Left hindlimb (tissue), 1 donor: ENCODE results near the gene ANKRD39.
A peak's percentile ranks its signal among the peaks of the same experiment; 100 is the strongest.

Source experiments
- DNase-seq: peaks from one replicate; pipeline ENCODE4 v3.0.0-alpha.2; 2018

ANKRD39 gene

DNA sequence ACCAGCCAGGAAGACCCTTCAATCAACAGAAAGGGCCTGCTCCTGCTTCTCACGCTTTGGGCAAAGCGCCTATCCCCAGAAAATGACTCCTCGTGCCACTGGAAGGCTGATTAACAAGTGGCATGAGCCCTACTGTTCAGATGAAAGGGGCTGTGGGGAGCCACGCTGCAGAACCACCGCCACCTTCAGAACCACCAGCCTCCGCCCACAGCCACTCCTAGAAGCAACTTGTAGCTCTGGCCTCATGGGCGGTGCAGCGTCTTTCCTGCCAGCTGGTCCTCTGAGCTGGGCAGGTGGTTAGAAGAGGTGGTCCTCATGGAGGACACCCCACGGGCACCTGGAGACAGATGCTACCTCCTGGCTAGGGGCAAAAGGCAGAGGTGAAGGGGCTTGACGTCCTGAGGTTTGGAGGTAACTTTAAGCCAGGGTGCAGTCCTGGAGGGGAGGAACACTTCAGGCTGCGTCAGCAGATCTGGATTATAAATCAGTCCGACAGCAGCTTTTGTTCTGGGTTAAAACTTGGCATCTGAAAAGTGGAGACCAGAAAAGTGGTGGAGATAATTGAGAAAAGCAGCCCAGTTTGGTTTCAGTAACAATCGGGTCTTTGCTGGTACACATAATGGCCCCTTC is 12.9 kb upstream of the ANKRD39 start:
- no peak for DNase-seq

- peak; percentile 82 for DNase-seq
These were observed 12.2 kb upstream of the ANKRD39 start, which contains the start of gene SEMA4C for GRCh38 chr2:96869822-96870625. SEMA4C (minus strand) TSS chr2:96870080; CDS start chr2:96867886, 2,194 bp downstream.

DNA sequence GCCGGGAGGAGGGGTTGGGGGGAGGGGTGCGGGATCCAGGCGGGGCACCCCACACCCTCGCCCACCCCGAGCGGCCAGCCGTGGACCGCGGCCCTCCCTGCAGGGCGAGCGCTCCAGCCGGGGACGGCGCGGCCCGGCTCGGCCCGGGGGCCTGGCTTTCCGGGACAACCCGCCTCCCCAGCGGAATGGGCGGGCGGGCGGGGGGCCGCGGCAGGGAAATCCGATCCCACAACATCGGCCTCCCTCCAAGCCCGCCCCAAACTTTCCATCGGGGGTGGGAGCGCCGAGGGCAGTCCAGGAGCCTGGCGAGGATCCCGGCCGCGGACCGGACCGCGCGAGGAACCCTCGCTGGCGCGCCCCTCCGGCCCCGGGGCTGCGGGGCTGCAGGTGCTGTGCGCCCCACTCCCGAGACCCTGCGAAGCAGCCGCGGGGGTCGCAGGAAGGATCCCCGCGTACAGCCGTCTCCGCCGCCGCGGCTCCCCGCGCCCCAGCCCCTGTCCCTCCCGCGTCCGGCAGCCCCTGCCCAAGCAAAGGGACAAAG is 11.5 kb upstream of the ANKRD39 start:
- DNase-seq: peak; percentile 94

DNA sequence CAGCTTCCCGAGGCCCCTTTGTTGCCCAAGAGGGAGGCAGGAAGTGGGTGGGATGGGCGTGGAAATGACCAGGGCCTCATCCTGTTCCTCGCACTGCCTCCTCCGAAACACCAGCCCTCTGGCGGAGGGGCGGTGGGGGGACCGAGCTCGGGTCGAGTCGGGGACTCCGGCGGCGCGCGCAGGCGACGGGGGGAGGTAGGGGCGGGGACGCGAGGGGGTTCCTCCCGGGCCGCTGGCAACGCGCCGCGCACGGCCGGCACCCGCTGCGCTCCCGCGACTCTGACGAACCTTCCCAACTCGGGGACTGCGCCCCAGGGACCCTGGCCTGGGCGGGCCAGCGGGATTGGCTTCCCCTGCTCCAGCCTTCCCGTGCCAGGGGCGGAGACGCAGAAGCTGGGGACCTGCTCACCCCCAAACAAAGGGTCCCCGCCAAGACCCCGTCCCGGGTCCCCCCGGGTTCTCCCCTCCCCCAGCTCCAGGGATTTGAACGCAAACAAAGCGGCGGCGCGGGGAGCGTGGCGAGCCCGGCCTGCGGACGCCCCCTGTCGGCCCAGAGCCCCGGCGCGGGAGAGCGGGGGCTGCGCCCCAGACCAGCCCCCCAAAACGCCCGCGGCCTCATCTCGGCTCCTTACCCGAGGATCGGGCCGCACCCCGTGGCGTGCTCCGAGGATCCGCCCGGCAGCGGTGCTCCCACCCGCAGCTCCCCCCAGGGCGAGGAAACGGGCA is 10.9 kb upstream of the ANKRD39 start:
- peak; percentile 94 for DNase-seq

- DNase-seq: peak; percentile 72
These were observed 10.1 kb upstream of the ANKRD39 start for GRCh38 chr2:96867756-96868554.

GRCh38 chr2:96866986-96867755 is 9.4 kb upstream of the ANKRD39 start:
- DNase-seq: no peak

GRCh38 chr2:96866586-96866985 is 8.8 kb upstream of the ANKRD39 start:
- DNase-seq: no peak

GRCh38 chr2:96866149-96866548 is 8.3 kb upstream of the ANKRD39 start:
- no peak for DNase-seq

GRCh38 chr2:96865654-96866053 is 7.8 kb upstream of the ANKRD39 start:
- no peak for DNase-seq

DNA sequence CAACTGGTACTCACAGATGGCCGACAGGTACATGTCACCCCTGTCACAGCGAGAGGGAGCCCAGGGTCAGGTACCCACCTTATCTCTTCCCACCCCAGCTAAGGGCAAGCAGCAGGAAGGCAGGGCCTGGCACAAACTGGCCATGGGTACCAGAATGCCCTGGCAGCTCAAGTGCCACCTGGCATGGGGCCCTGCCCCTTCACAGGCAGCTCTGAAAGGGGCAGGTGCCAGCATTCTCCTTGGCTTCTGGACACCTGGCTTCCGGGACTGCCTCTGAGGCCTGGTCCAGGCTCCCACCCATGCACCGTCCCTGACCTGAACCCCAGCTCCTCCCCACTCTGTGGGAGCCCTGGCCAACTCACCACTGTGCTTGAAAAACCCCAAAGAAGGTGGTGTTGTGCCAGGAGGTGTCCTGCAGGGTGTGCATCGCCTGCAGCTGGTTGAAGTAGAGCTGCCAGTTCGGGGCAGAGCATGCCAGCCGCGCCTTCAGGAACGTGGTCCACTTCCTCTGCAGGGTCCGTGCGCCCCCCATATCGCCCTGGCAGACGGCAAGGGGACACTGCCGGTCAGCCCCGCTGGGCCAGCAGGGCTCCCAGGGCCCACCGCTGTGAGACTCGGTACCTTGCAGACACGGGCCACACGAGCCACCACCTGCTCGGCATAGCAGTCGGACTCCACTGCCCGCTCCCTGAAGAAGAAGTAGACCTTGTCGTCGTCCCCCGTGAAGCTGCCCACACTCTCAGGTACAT is 6.7 kb upstream of the ANKRD39 start:
- DNase-seq: peak; percentile 26

DNA sequence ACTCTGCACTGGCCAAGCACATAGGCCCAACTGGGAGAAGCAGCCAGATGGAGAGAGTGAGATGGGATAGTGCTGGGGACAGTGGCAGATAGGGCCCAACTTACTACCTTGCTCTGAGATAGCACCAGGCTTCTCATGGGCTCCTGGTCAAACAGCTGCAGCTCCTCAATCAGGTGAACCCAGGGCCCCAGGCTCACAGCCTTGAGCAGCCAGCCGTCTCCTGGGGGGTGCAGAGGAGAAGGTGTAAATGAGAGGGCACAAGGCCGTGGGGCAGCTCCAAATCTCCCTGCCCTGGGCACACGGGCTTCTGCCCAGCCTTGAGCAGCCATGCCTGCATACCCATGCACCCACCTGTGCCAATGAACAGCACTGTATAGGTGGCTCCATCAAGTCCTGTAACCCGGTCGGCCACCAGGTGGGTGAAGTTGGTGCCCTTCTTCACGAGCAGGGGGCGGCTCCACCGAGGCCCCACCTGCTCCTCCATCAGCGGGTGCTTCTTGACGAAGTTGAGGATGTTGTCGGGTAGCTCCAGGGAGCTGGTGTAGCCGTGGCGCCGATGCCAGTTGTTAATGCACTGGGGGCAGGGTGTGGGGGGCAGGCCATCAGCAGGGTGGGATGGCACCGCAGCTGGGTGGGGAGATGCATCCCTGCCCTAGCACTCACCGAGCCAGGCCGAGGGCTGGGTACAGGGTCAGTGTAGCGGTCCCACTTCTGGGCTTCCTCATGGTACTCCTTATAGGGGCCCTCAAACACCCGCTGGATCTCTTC is 5.9 kb upstream of the ANKRD39 start:
- peak; percentile 21 for DNase-seq

GRCh38 chr2:96863056-96863455 is 5.2 kb upstream of the ANKRD39 start:
- peak; percentile 29 for DNase-seq

DNA sequence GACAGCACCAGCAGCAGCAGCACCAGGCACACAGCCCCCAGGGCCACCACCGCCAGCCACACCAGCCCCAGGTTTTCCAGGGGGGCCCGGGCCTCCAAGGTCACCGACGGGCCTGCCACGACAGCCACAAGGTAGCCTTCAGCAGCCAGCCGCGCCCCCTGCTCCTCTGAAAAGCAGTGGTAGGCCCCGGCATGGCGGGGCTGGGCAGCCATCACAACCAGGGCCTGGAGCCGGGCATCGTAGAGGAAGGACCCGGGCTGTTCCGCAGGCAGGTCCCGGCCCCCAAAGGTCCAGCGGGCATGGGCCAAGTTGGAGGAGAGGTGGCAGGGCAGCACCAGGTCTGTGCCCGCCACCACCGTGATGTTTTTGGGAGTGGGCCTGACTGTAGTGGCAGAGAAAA is 3.3 kb upstream of the ANKRD39 start:
- DNase-seq: no peak

- no peak for DNase-seq
These were observed 2.5 kb upstream of the ANKRD39 start for GRCh38 chr2:96860065-96861029.

DNA sequence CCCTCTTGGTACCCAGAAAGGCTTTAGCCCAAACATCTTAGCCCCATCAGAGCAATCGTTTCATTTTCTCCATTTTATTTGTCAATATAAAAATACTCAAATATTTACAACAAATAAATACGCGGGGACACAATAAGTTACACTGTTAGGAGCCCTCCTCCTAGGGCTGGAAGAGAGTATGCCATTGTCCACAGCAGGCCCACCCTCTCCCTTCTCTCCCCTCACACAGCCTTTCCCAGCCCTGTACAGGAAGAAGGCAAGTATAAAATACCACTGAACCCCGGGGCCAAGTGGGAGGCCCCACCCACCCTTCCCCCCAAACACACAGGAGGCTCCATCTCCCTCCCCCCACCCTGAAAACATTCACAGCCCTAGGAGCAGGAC is 1.9 kb upstream of the ANKRD39 start:
- no peak for DNase-seq

GRCh38 chr2:96859099-96859649 is 1.4 kb upstream of the ANKRD39 start:
- DNase-seq: no peak

GRCh38 chr2:96856776-96857666 is 795 bp downstream of the ANKRD39 start:
- no peak for DNase-seq

DNA sequence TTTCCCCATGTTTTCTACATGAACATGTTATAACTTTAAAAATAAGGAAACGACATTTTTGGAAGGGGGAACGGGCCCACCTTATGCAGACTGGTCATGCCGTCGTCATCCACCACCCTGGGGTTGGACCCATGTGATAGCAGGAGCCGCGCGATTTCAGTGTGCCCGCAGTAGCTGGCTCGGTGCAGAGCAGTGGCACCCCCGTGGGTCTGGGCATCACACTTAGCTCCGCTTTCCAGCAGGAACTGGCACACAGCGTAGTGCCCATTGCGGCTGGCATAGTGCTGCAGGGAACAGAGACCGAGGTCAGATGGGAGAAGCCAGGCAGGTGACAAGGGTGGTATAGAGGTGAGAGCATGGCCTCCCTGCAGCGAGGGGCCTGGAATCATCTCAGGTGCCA is 4.5 kb downstream of the ANKRD39 start:
- no peak for DNase-seq
